ENCODE data around the gene RAI1.

RAI1 gene

GRCh38 chr17:17810084-17810894 lies 129.0 kb downstream of the RAI1 start:
- peak; percentile 4 for TF ChIP-seq CTCF (IDR thresholded peaks at IDR 0.05; ENCODE audit: low read depth, low read length)
- H3K4me3 ChIP-seq (ENCODE audit: low read depth, low read length): no peak overlapping the region
- peak; percentile 41 for DNase-seq (ENCODE audit: low read depth, low spot score)
- in situ Hi-C loops (cut with HindIII; ENCODE audit: low sequenced_read_pairs): no loop called here

- TF ChIP-seq CTCF (IDR thresholded peaks at IDR 0.05; ENCODE audit: low read depth, low read length): no peak
- H3K4me3 ChIP-seq (ENCODE audit: low read depth, low read length): no peak overlapping the region
- in situ Hi-C loops (cut with HindIII; ENCODE audit: low sequenced_read_pairs): no loop called here
- no peak for DNase-seq (ENCODE audit: low read depth, low spot score)
Measured at GRCh38 chr17:17810895-17811248, 129.6 kb downstream of the RAI1 start.

- peak; percentile 30 for DNase-seq (ENCODE audit: low read depth, low spot score)
- TF ChIP-seq CTCF (IDR thresholded peaks at IDR 0.05; ENCODE audit: low read depth, low read length): no peak
- in situ Hi-C loops (cut with HindIII; ENCODE audit: low sequenced_read_pairs): no loop called here
- H3K4me3 ChIP-seq (ENCODE audit: low read depth, low read length): no peak overlapping the region
Measured at GRCh38 chr17:17811381-17812210, 130.3 kb downstream of the RAI1 start.

- no peak overlapping the region for H3K4me3 ChIP-seq (ENCODE audit: low read depth, low read length)
Measured at GRCh38 chr17:17812211-17813054, 131.2 kb downstream of the RAI1 start.

GRCh38 chr17:17813055-17813724 lies 131.9 kb downstream of the RAI1 start:
- H3K4me3 ChIP-seq (ENCODE audit: low read depth, low read length): no peak overlapping the region
- in situ Hi-C loops (cut with HindIII; ENCODE audit: low sequenced_read_pairs): no loop called here
- DNase-seq (ENCODE audit: low read depth, low spot score): no peak
- no peak for TF ChIP-seq CTCF (IDR thresholded peaks at IDR 0.05; ENCODE audit: low read depth, low read length)

More at GRCh38 chr17:17812211-17813054, 131.2 kb downstream of the RAI1 start:
- TF ChIP-seq CTCF (IDR thresholded peaks at IDR 0.05; ENCODE audit: low read depth, low read length): peak; percentile 98
- peak; percentile 63 for DNase-seq (ENCODE audit: low read depth, low spot score)
- in situ Hi-C loops (cut with HindIII; ENCODE audit: low sequenced_read_pairs): no loop called here

GRCh38 chr17:17813725-17814095 lies 132.5 kb downstream of the RAI1 start:
- DNase-seq (ENCODE audit: low read depth, low spot score): no peak
- no peak overlapping the region for H3K4me3 ChIP-seq (ENCODE audit: low read depth, low read length)
- in situ Hi-C loops (cut with HindIII; ENCODE audit: low sequenced_read_pairs): no loop called here
- TF ChIP-seq CTCF (IDR thresholded peaks at IDR 0.05; ENCODE audit: low read depth, low read length): no peak
